Measurements from ENCODE around the gene ACTG1.

GRCh38 chr17:81489012-81489997 is 23.3 kb downstream of the ACTG1 start:
- no peak for TF ChIP-seq POLR2A (IDR thresholded peaks at IDR 0.05)
- no peak for TF ChIP-seq EP300 (IDR thresholded peaks at IDR 0.05)
- no peak for TF ChIP-seq CTCF (IDR thresholded peaks at IDR 0.05)
- no peak for TF ChIP-seq POLR2AphosphoS5 (IDR thresholded peaks at IDR 0.05)
